Adrenal gland (tissue), 12 donors: ENCODE results near the gene LDLRAP1. TPM values are rescaled to one million over a fixed set of nuclear protein-coding genes. Genes with fewer than 3 reads are reported as not detected.

Experiments
- DNase-seq, 7 donors: peaks; one replicate each; pipeline ENCODE4 v3.0.0-alpha.2; 2019 to 2020
- H3K27ac ChIP-seq, 5 donors: fragments of 200-600 bp; sonication (generic) in 4 of 5; 1 replicate in 3 of 5; 2 replicates in 2 of 5; pipeline versions ENCODE4 v1.5.1 to v1.8.0; 2016 to 2020; ENCODE audit warnings: mild to moderate bottlenecking in 1 of 5
- H3K27me3 ChIP-seq: fragments of 200-600 bp; 2 replicates; pipeline ENCODE4 v1.8.0; 2021
- H3K36me3 ChIP-seq, 2 donors: fragments of 200-600 bp; replicated peaks in 1 of 2; 1 replicate in 1 of 2; 2 replicates in 1 of 2; pipeline versions ENCODE4 v1.5.1 to v1.8.0; 2018 to 2022
- H3K4me1 ChIP-seq, 2 donors: fragments of 200-600 bp; replicated peaks in 1 of 2; 1 replicate in 1 of 2; 2 replicates in 1 of 2; pipeline versions ENCODE4 v1.5.1 to v1.8.0; 2018 to 2021
- H3K4me3 ChIP-seq, 4 donors: fragments of 200-600 bp; sonication (generic) in 3 of 4; one replicate each; pipeline ENCODE4 v1.5.1; 2016 to 2018
- H3K9me3 ChIP-seq, 3 donors: fragments of 200-600 bp; sonication (generic) in 1 of 3; replicated peaks in 1 of 3; 1 replicate in 2 of 3; 2 replicates in 1 of 3; pipeline versions ENCODE4 v1.5.1 to v1.8.0; 2016 to 2021
- POLR2A ChIP-seq, 2 donors: fragments of 450-650 bp; IDR thresholded peaks; one replicate each; pipeline ENCODE4 v1.6.1; 2017; ENCODE audit warnings: antibody characterized with exemption in 2 of 2, mild to moderate bottlenecking in 2 of 2, moderate library complexity in 1 of 2
- WGBS, 4 donors: extraction: QIAGEN DNeasy Blood & Tissue Kit in 2 of 4; methylation state at CpG; one replicate each; pipeline versions ENCODE4 v1.1.5 to v1.1.7; 2013 to 2017; 5-methylcytosine and 5-hydroxymethylcytosine counted together
- intact Hi-C, 2 donors: fragments of 100-400 bp; cut with DNase I; formaldehyde crosslinking; loops; one replicate each; pipeline versions ENCODE4 v1.14.1 to v1.15.0; 2022 to 2023
- polyA plus RNA-seq, 3 donors: library from polyadenylated mRNA; stranded (reverse); fragments of 200-250 nt in 2 of 3; fragments of 350-450 nt in 1 of 3; fragmentation: Illumina TruSeq in 1 of 3; extraction: RNeasy Lipid Tissue Mini Kit (QIAGEN cat#74804) in 1 of 3; gene quantifications; one replicate each; pipeline ENCODE4 v1.2.3, GENCODE V29; 2013 to 2014
- total RNA-seq, 9 donors: library from RNA; depleted of rRNA in 4 of 9; stranded (reverse); fragments of >200 nt in 4 of 9; fragments of 120-200 nt in 1 of 9; fragmentation: NEBNext Ultra II Directional in 1 of 9; extraction: Animal tissue kit (Norgen Biotek cat#: 25700) in 1 of 9; gene quantifications; one replicate each; pipeline versions ENCODE4 v1.1.0 to v1.2.4, GENCODE V29; 2013 to 2023
- TF ChIP-seq, protein P1 (sequence below), 6 experiments: fragments of 450-650 bp in 4 of 6; fragments of 200-600 bp in 2 of 6; sonication (generic) in 1 of 6; IDR thresholded peaks; 1 replicate in 5 of 6; 2 replicates in 1 of 6; pipeline versions ENCODE4 v1.5.1 to v1.8.0; 2016 to 2021; ENCODE audit warnings: antibody characterized with exemption in 6 of 6, mild to moderate bottlenecking in 2 of 6, moderate library complexity in 1 of 6
- donor health status: healthy with polysubstance abuse.
- donor health status: Bipolar disorder and iron deficiency.
- donor health status: DM: yes; HTN: yes; CAD: no.
- donor health status: DM: no; HTN: no; CAD: no.
- donor health status: DM: no; HTN: no; CAD: no.
- donor health status: DM: yes; HTN: yes; CAD: no.

LDLRAP1 gene
- total and polyA plus RNA-seq, 12 donors, result 6.8 to 39.1 (median 27.3) TPM

DNA sequence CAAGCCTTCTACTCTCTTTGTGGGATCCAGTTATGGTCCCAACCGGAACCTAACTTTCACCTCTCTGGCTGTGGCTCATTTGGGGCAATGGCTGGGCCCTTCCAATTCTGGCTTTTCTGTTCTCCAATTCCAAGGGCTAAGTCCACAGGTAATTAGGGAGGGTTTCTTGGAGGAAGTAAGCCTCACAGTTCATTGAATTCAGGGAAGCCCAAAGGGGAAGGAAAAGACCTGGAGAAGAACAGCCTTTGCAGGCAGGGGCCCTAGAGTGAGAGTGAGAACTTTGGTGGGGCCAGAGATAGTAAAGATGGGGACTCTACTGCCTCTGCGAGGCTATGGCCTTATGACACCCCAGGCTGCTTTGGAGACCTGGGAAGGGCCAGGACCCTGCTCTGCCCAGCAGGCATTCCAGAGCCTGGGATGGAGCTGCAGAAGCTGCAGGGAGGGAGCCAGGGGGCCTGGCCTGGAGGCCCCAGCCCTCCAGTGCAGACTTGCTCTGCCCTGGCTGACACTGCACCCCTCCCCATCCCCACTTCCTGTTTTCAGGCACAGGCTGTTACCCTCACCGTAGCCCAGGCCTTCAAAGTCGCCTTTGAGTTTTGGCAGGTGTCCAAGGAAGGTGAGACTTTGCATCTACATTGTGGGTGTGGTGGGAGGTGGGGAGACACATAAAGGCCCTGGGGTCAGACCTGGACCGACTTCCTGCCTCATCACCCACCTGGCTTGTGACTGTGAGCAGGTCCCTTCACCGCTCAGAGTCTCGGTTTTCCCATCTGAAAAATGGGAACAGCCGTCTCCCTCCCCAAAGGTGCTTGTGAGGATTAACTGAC is 18.9 kb downstream of the LDLRAP1 start:
- Histone ChIP-seq H3K27ac (peak overlapping the region in 1 of 5 donors; percentile 19), H3K4me1 (peaks cover 0 to 8% of the 10 kb centered on the region in 2 donors), H3K27me3 (no peaks in the 10 kb centered on the region), H3K9me3 (no peaks in the 10 kb centered on the region), H3K36me3 (peaks cover 0 to 6% of the 10 kb centered on the region in 2 donors), H3K4me3 (no peak overlapping the region)
- DNase-seq, result peak in 1 of 7 donors; percentile 17
- intact Hi-C loops, result no loop called here
- TF ChIP-seq POLR2A (IDR thresholded peaks at IDR 0.05), result no peak
- TF ChIP-seq, protein P1, sequence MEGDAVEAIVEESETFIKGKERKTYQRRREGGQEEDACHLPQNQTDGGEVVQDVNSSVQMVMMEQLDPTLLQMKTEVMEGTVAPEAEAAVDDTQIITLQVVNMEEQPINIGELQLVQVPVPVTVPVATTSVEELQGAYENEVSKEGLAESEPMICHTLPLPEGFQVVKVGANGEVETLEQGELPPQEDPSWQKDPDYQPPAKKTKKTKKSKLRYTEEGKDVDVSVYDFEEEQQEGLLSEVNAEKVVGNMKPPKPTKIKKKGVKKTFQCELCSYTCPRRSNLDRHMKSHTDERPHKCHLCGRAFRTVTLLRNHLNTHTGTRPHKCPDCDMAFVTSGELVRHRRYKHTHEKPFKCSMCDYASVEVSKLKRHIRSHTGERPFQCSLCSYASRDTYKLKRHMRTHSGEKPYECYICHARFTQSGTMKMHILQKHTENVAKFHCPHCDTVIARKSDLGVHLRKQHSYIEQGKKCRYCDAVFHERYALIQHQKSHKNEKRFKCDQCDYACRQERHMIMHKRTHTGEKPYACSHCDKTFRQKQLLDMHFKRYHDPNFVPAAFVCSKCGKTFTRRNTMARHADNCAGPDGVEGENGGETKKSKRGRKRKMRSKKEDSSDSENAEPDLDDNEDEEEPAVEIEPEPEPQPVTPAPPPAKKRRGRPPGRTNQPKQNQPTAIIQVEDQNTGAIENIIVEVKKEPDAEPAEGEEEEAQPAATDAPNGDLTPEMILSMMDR (IDR thresholded peaks at IDR 0.05), result no peak
- 71 to 91% (median 75%) methylated on average over 5 to 8 of the region's 8 CpGs for WGBS, 4 donors

DNA sequence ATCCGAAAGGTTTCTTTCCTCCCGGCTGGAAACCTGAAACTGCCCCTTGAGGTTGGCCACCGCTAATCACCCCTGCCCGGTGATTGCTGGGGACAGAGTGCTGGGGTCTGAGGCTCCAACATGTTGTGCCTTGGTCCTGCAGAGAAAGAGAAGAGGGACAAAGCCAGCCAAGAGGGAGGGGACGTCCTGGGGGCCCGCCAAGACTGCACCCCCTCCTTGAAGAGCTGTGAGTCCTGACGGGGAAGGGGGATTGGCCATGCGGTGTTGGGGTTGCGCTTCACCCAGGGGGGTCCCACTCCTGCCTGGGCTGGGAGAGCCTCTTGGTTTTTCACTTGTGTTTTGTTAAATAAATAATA is 19.5 kb downstream of the LDLRAP1 start:
- WGBS, 4 donors, result 73 to 92% (median 80%) methylated on average over 9 of the region's 9 CpGs
- Histone ChIP-seq H3K27me3 (no peaks in the 10 kb centered on the region), H3K27ac (peak overlapping the region in 1 of 5 donors; percentile 19), H3K4me1 (peaks cover 0 to 13% of the 10 kb centered on the region in 2 donors), H3K9me3 (no peaks in the 10 kb centered on the region), H3K4me3 (no peak overlapping the region), H3K36me3 (peaks cover 0 to 6% of the 10 kb centered on the region in 2 donors)
- TF ChIP-seq, protein P1 (IDR thresholded peaks at IDR 0.05), result no peak
- no peak for TF ChIP-seq POLR2A (IDR thresholded peaks at IDR 0.05)
- intact Hi-C loops, result no loop called here
- no peak for DNase-seq

DNA sequence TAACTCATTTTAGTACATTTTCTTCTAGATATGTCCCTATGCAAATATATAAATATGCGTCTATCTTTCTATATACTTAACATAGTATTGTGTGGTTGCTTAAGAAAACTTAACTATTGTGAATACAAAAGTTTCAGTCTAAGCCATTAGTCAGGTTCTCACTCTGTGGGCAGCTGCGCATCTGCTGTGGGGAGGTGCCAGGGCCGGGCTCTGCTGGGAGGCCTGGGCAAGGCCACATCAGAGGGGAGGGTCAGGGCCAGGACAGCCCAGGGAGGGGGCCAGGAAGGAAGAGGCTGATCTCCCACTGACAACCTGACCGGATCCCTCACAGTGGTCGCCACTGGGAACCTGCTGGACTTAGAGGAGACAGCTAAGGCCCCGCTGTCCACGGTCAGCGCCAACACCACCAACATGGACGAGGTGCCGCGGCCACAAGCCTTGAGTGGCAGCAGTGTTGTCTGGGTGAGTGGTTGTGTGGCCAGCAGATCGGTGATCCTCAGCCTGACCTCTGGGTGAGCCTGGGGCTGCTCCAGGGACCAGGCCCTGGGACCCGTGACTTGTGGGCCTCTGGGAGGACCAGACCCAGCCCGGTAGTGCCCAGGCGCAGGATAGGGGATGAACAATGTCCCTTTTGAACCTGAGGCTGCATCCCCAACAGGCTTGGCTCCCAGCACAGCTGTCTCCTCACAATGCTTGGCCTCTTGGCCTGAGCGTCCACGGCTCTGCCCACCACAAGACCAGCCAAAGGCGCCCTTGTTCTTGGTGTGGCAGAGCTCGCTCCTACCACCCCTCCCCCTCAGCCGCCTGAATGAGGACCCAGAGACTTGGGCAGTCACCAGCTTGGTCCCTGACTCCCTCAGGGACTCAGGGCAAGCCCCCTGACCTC is 20.2 kb downstream of the LDLRAP1 start:
- Histone ChIP-seq H3K9me3 (no peaks in the 10 kb centered on the region), H3K27ac (no peak overlapping the region), H3K36me3 (peaks cover 0 to 6% of the 10 kb centered on the region in 2 donors), H3K4me3 (no peak overlapping the region), H3K27me3 (no peaks in the 10 kb centered on the region), H3K4me1 (peaks cover 2 to 19% of the 10 kb centered on the region in 2 donors)
- TF ChIP-seq, protein P1 (IDR thresholded peaks at IDR 0.05), result no peak
- TF ChIP-seq POLR2A (IDR thresholded peaks at IDR 0.05), result no peak
- 85 to 95% (median 91%) methylated on average over 8 to 20 of the region's 20 CpGs for WGBS, 4 donors
- no peak for DNase-seq
- intact Hi-C loops, result no loop called here
